ENCODE results near the gene TMEM169. TPM values are rescaled to one million over a fixed set of nuclear protein-coding genes. Genes with fewer than 3 reads are reported as not detected.
A peak's percentile ranks its signal among the peaks of the same experiment; 100 is the strongest.

Gene TMEM169
- total and polyA plus RNA-seq, 4 donors: 0.42 to 1.9 (median 0.80) TPM

- Histone ChIP-seq H3K36me3 (ENCODE audit: control insufficient read depth in 4 of 4, insufficient read depth in 3 of 4, low read depth in 1 of 4, low read length in 3 of 4) (peaks cover 0 to 24% (median 11%) of the 10 kb centered on the region in 4 donors), H3K4me1 (ENCODE audit: control insufficient read depth in 4 of 4, insufficient read depth in 4 of 4, low read length in 3 of 4) (peaks cover 16 to 66% (median 51%) of the 10 kb centered on the region in 4 donors), H3K4me3 (ENCODE audit: low read depth in 1 of 3, low read length in 3 of 3) (no peak overlapping the region), H3K27ac (ENCODE audit: low read depth in 1 of 2, low read length in 2 of 2) (no peak overlapping the region), H3K9ac (ENCODE audit: low read depth in 1 of 2, low read length in 2 of 2) (no peak overlapping the region), H3K9me3 (ENCODE audit: control insufficient read depth in 4 of 4, low read length in 3 of 4) (no peaks in the 10 kb centered on the region), H3K27me3 (ENCODE audit: control insufficient read depth in 4 of 4, insufficient read depth in 4 of 4, low read length in 3 of 4) (no peaks in the 10 kb centered on the region)
- 94% methylated on average over 2 of the region's 2 CpGs for WGBS
- TF ChIP-seq TAF1 (conservative IDR thresholded peaks at IDR 0.05): no peak
- TF ChIP-seq FOXA1 (IDR thresholded peaks at IDR 0.05): no peak
- no peak for TF ChIP-seq REST (IDR thresholded peaks at IDR 0.05)
- no peak for TF ChIP-seq ZBTB33 (IDR thresholded peaks at IDR 0.05)
- no peak for TF ChIP-seq RAD21 (IDR thresholded peaks at IDR 0.05)
- no peak for TF ChIP-seq HNF4G (IDR thresholded peaks at IDR 0.05)
- TF ChIP-seq, protein P1, sequence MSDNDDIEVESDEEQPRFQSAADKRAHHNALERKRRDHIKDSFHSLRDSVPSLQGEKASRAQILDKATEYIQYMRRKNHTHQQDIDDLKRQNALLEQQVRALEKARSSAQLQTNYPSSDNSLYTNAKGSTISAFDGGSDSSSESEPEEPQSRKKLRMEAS (IDR thresholded peaks at IDR 0.05): no peak
- TF ChIP-seq RXRA (IDR thresholded peaks at IDR 0.05): no peak
- no peak for TF ChIP-seq GABPA (IDR thresholded peaks at IDR 0.05 in 1 of 2, conservative IDR thresholded peaks at IDR 0.05 in 1 of 2)
- no peak for TF ChIP-seq NR2F2 (IDR thresholded peaks at IDR 0.05)
- no peak for DNase-seq (ENCODE audit: low spot score)
Measured at GRCh38 chr2:216069028-216069427, 12.7 kb upstream of the TMEM169 start.

DNA sequence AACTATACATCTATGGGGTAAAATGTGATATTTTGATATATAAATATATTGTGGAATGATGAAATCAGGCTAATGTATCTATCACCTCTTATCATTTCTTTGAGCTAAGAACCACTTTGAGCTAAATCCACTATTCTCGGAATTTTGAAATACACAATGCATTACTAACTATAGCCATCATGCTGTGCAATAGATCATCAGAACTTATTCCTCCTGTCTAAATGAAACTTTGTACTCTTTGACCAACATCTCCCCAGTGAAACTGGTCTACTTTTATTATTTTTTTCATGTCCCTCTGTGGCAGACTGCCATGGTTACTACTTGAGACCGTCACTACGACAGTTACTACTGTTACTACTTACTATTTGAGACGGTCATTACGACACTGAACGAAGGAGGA is 11.5 kb upstream of the TMEM169 start:
- Histone ChIP-seq H3K9ac (ENCODE audit: low read depth in 1 of 2, low read length in 2 of 2) (no peak overlapping the region), H3K4me1 (ENCODE audit: control insufficient read depth in 4 of 4, insufficient read depth in 4 of 4, low read length in 3 of 4) (peaks cover 16 to 73% (median 61%) of the 10 kb centered on the region in 4 donors), H3K9me3 (ENCODE audit: control insufficient read depth in 4 of 4, low read length in 3 of 4) (no peaks in the 10 kb centered on the region), H3K4me3 (ENCODE audit: low read depth in 1 of 3, low read length in 3 of 3) (no peak overlapping the region), H3K27me3 (ENCODE audit: control insufficient read depth in 4 of 4, insufficient read depth in 4 of 4, low read length in 3 of 4) (no peaks in the 10 kb centered on the region), H3K27ac (ENCODE audit: low read depth in 1 of 2, low read length in 2 of 2) (peak overlapping the region in 1 of 2 donors; percentile 18), H3K36me3 (ENCODE audit: control insufficient read depth in 4 of 4, insufficient read depth in 3 of 4, low read depth in 1 of 4, low read length in 3 of 4) (peaks cover 0 to 17% (median 6%) of the 10 kb centered on the region in 4 donors)
- DNase-seq (ENCODE audit: low spot score): no peak
- 48% methylated on average over 6 of the region's 6 CpGs for WGBS
- TF ChIP-seq SP1 (IDR thresholded peaks at IDR 0.05) (peak; percentile 10), HNF4A (conservative IDR thresholded peaks at IDR 0.05) (peak; percentile 56 to 64), CTCF (IDR thresholded peaks at IDR 0.05; ENCODE audit: low read depth, low read length, missing input control) (peak; percentile 6), HNF4G (IDR thresholded peaks at IDR 0.05) (peak; percentile 20), RAD21 (IDR thresholded peaks at IDR 0.05) (peak; percentile 48 to 49), FOXA2 (IDR thresholded peaks at IDR 0.05) (no peak), NR2F2 (IDR thresholded peaks at IDR 0.05) (no peak)
- TF ChIP-seq, protein P1 (IDR thresholded peaks at IDR 0.05): peak; percentile 18
